Stimulated activated naive CD8-positive, alpha-beta T cell treated with anti-CD3 and anti-CD28 coated beads, Interleukin-15, amount 100 ng/mL, for 72 hours (primary cell): ENCODE data around the gene TRIM26.
"Not testable (repeated sequence)": the region's sequence is repeated elsewhere in the genome, so short reads cannot be mapped to it uniquely, and the experiment has no call there.

Source experiments
- ATAC-seq: fragments of 150-1000 bp; cut with Tn5 transposase; 2 replicates; pipeline ENCODE4 v1.10.0; 2021; ENCODE audit warnings: mild to moderate bottlenecking, moderate library complexity
- DNase-seq, 2 donors: peaks; one replicate each; pipeline ENCODE4 v3.0.0; 2021 to 2022
- H3K27ac Mint-ChIP-seq, 2 donors: one replicate each; pipeline ENCODE4 v1.8.0; 2022; ENCODE audit warnings: mild to moderate bottlenecking in 2 of 2, mixed read lengths in 2 of 2, moderate library complexity in 2 of 2
- H3K27me3 Mint-ChIP-seq: one replicate; pipeline ENCODE4 v1.8.0; 2022; ENCODE audit warnings: mixed read lengths
- H3K4me1 Mint-ChIP-seq: one replicate; pipeline ENCODE4 v1.8.0; 2022; ENCODE audit warnings: mild to moderate bottlenecking, mixed read lengths
- H3K4me3 Mint-ChIP-seq, 2 donors: one replicate each; pipeline ENCODE4 v1.8.0; 2022; ENCODE audit warnings: mild to moderate bottlenecking in 2 of 2, mixed read lengths in 2 of 2, moderate library complexity in 1 of 2
- H3K9me3 Mint-ChIP-seq, 2 donors: one replicate each; pipeline ENCODE4 v1.8.0; 2022; ENCODE audit warnings: mixed read lengths in 2 of 2

TRIM26 gene

DNA sequence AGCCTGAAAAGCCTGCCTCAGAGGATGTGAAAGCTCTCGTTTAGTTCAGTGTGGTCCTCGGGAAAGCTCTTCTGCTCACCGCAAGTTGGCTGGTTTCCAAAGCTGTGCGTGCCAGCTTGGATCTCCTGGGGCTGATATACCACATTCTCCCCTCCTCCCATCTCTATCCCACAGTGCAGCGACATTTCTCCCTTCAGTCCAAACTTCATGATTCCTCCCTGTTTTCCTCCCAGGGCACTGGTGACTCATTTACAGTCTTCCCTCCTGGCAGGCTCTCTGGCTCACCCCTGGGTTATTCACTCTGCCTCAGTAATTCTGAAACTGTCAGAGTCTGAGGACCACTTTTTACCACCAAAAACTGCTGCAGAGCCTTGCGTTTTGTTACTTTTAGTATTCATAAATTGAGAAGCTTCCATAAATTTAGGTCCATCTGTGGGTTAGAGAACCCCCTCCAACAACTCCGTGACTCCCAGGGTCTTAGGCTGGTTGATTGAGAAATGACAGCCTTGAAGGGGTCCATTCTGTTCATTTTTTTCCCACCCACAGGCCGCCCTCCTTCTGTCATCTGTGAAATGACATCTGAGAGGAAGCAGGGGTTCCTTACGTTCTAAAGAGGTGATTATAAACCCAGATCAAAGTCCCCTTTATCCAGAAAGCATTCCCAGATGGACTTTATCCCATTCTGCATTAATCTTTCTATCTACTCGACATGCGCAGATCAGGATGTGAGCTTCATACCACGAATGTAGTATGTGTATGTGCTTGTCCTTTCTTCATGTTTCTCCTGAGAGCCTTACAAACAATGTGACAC lies 58.3 kb downstream of the TRIM26 start:
- Mint-ChIP-seq H3K27ac (no peak overlapping the region), H3K9me3 (no peaks in the 10 kb centered on the region), H3K4me3 (no peak overlapping the region), H3K27me3 (peaks cover 57% of the 10 kb centered on the region), H3K4me1 (peaks cover 21% of the 10 kb centered on the region)
- DNase-seq (no peak), ATAC-seq (no peak)

DNA sequence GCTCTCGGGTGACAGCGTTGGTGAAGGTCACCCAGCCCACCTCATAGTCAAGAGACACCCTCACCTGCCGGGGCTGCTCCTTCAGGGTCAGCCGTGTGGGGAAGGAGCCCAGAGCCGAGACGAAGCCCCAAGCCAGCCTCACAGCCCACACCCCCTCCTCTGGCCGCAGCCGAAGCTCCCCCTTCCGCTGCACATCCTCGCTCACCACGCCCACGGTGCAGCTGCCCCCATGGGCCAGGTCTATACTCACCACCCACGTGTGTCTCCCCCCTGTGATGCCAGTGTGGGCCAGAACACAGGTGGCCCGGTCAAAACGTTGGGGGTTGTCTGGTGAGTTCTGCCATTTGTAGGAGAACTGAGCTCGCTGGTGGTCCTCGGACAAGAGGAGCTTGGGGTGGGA lies 59.1 kb downstream of the TRIM26 start:
- H3K27me3 Mint-ChIP-seq, result peaks cover 55% of the 10 kb centered on the region
- H3K4me1 Mint-ChIP-seq, result peaks cover 18% of the 10 kb centered on the region
- H3K9me3 Mint-ChIP-seq, result no peaks in the 10 kb centered on the region

DNA sequence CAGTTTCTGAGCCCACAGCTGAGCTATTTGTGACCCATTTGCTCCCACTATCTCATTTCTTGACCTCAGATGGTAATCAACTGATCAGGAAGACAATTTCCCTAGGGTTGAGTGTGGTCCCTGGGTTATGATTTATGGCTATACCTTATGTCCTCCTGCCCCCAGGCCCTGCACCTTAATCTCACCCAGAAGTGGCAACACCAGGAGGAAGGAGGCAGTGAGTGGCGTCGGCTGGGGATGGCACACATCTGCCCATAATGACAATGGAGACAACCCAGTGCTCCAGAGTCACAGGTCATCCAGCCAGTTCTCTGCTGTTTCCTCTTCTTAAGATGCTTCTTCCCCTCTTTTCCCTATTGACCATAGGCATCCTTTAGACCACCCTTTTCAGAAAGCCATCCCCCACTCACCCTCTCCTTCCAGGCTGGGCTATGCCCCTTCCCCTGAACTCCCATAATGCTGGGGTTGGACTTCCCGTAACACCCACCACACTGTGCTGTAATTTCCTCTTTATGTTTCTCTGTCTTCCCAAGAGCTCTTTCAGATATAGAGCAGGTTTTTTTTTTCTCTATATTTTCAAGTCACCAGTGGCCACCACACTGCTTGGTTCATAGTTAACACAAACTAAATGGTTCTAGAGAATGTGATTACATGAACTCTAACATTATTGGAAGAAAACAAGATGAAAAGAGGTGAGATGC lies 60.1 kb downstream of the TRIM26 start:
- ATAC-seq (no peak), DNase-seq (no peak)
- Mint-ChIP-seq H3K27me3 (peaks cover 49% of the 10 kb centered on the region), H3K27ac (peak overlapping the region in 1 of 2 donors; percentile 28), H3K4me1 (peaks cover 8% of the 10 kb centered on the region), H3K4me3 (no peak overlapping the region), H3K9me3 (no peaks in the 10 kb centered on the region)

More for the DNA sequence above, 59.1 kb downstream of the TRIM26 start:
- Mint-ChIP-seq H3K27ac (no peak overlapping the region), H3K4me3 (no peak overlapping the region)
- no peak for ATAC-seq
- DNase-seq, result no peak

GRCh38 chr6:30152016-30152673 lies 61.1 kb downstream of the TRIM26 start:
- no peak for ATAC-seq
- Mint-ChIP-seq H3K4me3 (no peak overlapping the region), H3K27me3 (peaks cover 56% of the 10 kb centered on the region), H3K9me3 (no peaks in the 10 kb centered on the region), H3K4me1 (peaks cover 5% of the 10 kb centered on the region), H3K27ac (no peak overlapping the region)
- DNase-seq, result no peak

GRCh38 chr6:30151580-30151979 lies 61.6 kb downstream of the TRIM26 start:
- peak; percentile 57 for ATAC-seq
- DNase-seq, result no peak
- no peaks in the 10 kb centered on the region for H3K9me3 Mint-ChIP-seq
- H3K27me3 Mint-ChIP-seq, result peaks cover 56% of the 10 kb centered on the region
- peak overlapping the region in 1 of 2 donors; percentile 57 for H3K27ac Mint-ChIP-seq
- H3K4me1 Mint-ChIP-seq, result peaks cover 5% of the 10 kb centered on the region
- no peak overlapping the region for H3K4me3 Mint-ChIP-seq

DNA sequence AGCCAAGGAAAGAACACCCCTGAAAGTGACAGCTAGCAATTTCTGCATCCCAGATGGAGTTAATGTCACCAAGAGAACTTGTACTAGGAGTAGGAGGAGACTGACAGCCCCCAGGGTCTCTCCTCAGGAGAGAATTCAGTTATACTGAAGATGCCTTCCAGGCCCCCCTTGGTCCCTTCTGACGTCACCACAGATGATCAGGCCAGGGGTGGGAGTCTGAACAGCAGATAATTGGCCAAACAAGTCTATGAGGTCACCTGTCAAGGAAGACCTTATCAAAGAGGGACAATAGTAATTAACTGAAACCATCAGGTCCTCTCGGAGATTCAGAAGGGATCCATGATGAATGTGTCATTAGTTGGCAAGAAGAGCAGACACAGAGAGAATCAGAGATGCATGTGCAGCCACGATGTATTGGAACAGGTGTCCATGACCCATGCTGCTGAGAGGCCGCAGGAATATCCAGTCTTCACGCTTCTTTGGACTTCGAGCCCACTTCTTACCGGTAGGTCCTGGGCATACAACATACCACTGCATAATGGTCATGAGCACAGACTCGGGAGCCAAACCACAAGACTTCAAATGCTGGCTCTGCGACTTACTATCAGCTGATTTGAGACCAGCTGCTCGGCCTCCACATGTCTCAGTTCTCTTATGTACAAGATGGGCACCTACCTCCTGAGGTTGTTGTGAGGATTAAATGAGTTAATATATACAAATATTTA lies 62.4 kb downstream of the TRIM26 start:
- H3K4me1 Mint-ChIP-seq, result peaks cover 5% of the 10 kb centered on the region
- H3K4me3 Mint-ChIP-seq, result no peak overlapping the region
- H3K27me3 Mint-ChIP-seq, result peaks cover 52% of the 10 kb centered on the region
- DNase-seq, result no peak
- no peak overlapping the region for H3K27ac Mint-ChIP-seq
- ATAC-seq, result no peak
- no peaks in the 10 kb centered on the region for H3K9me3 Mint-ChIP-seq

DNA sequence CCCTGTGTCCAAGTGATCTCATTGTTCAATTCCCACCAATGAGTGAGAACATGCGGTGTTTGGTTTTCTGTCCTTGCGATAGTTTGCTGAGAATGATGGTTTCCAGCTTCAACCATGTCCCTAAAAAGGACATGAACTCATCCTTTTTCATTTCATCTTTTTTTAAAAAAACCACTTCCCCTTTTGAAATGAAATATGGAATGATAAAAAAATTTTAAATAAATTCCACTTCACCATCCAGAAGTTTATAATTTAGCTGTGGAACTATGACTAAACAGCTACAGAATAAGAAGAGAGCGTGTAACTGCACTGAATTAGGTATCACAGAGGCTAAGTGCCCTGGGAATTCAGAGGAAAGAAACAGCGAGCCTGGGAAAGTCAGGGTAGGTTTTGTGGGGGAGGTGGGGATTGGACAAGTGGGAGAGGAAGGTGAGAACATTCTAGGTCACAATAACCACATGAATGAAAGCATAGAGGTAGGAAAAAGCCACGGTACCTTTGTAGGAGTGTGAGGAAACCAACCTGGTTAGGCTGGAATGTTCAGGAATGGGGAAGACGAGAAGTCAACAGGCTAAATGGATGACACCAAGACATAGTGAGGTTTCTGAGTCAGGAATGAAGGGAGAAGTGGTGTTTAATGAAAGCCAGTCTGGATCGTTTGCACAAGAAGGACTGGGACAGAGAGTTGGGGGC lies 63.2 kb downstream of the TRIM26 start:
- H3K27me3 Mint-ChIP-seq, result peaks cover 55% of the 10 kb centered on the region
- peaks cover 5% of the 10 kb centered on the region for H3K4me1 Mint-ChIP-seq
- H3K9me3 Mint-ChIP-seq, result no peaks in the 10 kb centered on the region
- H3K27ac Mint-ChIP-seq, result no peak overlapping the region
- ATAC-seq (no peak), DNase-seq (no peak)
- H3K4me3 Mint-ChIP-seq, result no peak overlapping the region

DNA sequence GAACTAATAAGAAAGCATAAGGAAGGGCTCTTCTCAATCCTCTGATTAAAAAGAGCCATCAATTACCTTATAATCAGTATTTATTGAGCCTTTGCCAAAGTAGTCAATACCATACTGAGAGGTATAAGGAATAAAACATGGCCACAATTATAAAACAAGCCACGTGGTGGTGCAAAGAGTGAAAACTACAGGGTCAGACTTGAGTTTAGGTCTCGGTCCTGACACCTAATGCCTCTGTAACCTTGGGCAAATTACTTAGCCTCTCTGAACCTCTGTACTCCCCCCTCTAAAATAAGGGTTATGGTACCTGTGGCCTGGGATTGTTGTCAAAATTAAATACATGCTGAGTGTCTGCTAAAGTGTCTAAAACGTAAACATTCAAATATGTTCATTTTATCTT lies 64.0 kb downstream of the TRIM26 start:
- no peak for ATAC-seq

GRCh38 chr6:30147096-30147495 lies 66.1 kb downstream of the TRIM26 start:
- Mint-ChIP-seq H3K27ac (no peak overlapping the region), H3K4me3 (no peak overlapping the region), H3K9me3 (no peaks in the 10 kb centered on the region), H3K4me1 (no peaks in the 10 kb centered on the region), H3K27me3 (peaks cover 48% of the 10 kb centered on the region)
- ATAC-seq, result peak; percentile 60
- DNase-seq, result no peak

More for the DNA sequence above, 64.0 kb downstream of the TRIM26 start:
- Mint-ChIP-seq H3K27me3 (peaks cover 55% of the 10 kb centered on the region), H3K27ac (no peak overlapping the region), H3K4me1 (peaks cover 5% of the 10 kb centered on the region), H3K4me3 (no peak overlapping the region), H3K9me3 (no peaks in the 10 kb centered on the region)
- no peak for DNase-seq

GRCh38 chr6:30145818-30146217 lies 67.4 kb downstream of the TRIM26 start:
- H3K9me3 Mint-ChIP-seq, result no peaks in the 10 kb centered on the region
- DNase-seq (no peak), ATAC-seq (no peak)
- H3K4me3 Mint-ChIP-seq, result no peak overlapping the region
- no peaks in the 10 kb centered on the region for H3K4me1 Mint-ChIP-seq
- no peak overlapping the region for H3K27ac Mint-ChIP-seq
- H3K27me3 Mint-ChIP-seq, result peaks cover 60% of the 10 kb centered on the region

DNA sequence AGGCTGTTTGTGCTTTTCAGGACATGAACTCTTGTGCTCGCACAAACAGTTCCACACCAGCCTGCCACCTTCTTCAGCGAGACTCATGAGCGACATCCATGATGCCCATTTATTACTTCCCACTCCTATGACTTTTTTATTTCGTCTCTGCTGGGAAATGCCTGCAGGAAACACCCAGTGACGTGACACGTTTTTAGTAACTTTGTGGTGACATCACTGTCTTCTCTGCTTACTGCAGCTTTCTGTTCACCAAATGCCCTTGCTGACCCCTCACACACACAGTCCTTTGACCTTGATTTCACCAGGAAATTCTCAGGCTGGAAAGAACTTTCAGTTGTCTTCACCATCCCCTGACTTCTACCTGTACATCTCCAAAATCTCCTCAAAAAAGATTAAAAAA lies 68.4 kb downstream of the TRIM26 start:
- no peak overlapping the region for H3K4me3 Mint-ChIP-seq
- no peak overlapping the region for H3K27ac Mint-ChIP-seq
- H3K9me3 Mint-ChIP-seq, result no peaks in the 10 kb centered on the region
- ATAC-seq (no peak), DNase-seq (no peak)
- H3K4me1 Mint-ChIP-seq, result no peaks in the 10 kb centered on the region
- H3K27me3 Mint-ChIP-seq, result peaks cover 60% of the 10 kb centered on the region

- H3K27ac Mint-ChIP-seq, result peak overlapping the region in 1 of 2 donors; percentile 0
- DNase-seq, result no peak
- H3K4me1 Mint-ChIP-seq, result no peaks in the 10 kb centered on the region
- H3K4me3 Mint-ChIP-seq, result no peak overlapping the region
- peaks cover 70% of the 10 kb centered on the region for H3K27me3 Mint-ChIP-seq
- H3K9me3 Mint-ChIP-seq, result no peaks in the 10 kb centered on the region
- ATAC-seq, result no peak
Observed at GRCh38 chr6:30143780-30144179, 69.4 kb downstream of the TRIM26 start.

- no peak overlapping the region for H3K4me3 Mint-ChIP-seq
- peaks cover 74% of the 10 kb centered on the region for H3K27me3 Mint-ChIP-seq
- no peaks in the 10 kb centered on the region for H3K4me1 Mint-ChIP-seq
- no peak for ATAC-seq
- no peaks in the 10 kb centered on the region for H3K9me3 Mint-ChIP-seq
- no peak for DNase-seq
- no peak overlapping the region for H3K27ac Mint-ChIP-seq
Observed at GRCh38 chr6:30142665-30143064, 70.5 kb downstream of the TRIM26 start.

DNA sequence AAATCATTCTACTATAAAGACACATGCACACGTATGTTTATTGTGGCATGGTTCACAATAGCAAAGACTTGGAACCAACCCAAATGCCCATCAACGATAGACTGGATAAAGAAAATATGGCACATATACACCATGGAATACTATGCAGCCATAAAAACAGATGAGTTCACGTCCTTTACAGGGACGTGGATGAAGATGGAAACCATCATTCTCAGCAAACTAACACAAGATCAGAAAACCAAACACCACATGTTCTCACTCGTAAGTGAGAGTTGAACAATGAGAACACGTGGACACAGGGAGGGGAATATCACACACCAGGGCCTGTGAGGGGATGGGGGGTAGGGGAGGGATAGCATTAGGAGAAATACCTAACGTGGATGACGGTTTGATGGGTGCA lies 73.0 kb downstream of the TRIM26 start:
- not testable (repeated sequence) for DNase-seq, H3K27ac Mint-ChIP-seq, H3K9me3 Mint-ChIP-seq, ATAC-seq, H3K4me3 Mint-ChIP-seq
- peaks cover 83% of the 10 kb centered on the region for H3K27me3 Mint-ChIP-seq
- H3K4me1 Mint-ChIP-seq, result peaks cover 13% of the 10 kb centered on the region
